HG02970 (cell line): ENCODE measurements around the gene MTCL1.

Experiments
- ATAC-seq: cut with Tn5 transposase; IDR thresholded peaks from one replicate; pipeline ENCODE4 v1.9.1; 2021; ENCODE audit warnings: mild to moderate bottlenecking, moderate library complexity, moderate number of reproducible peaks; ENCODE audit not compliant: unreplicated experiment, low FRiP score

The MTCL1 gene

GRCh38 chr18:8709248-8710059 lies 4.1 kb downstream of the MTCL1 start:
- no peak for ATAC-seq

- ATAC-seq: no peak
Observed at GRCh38 chr18:8711736-8712135, 6.4 kb downstream of the MTCL1 start.

- no peak for ATAC-seq
Observed at GRCh38 chr18:8713691-8714090, 8.3 kb downstream of the MTCL1 start.

GRCh38 chr18:8715599-8715998 lies 10.2 kb downstream of the MTCL1 start:
- ATAC-seq: no peak

GRCh38 chr18:8717011-8717770 lies 11.8 kb downstream of the MTCL1 start:
- no peak for ATAC-seq

GRCh38 chr18:8718401-8718913 lies 13.1 kb downstream of the MTCL1 start:
- no peak for ATAC-seq

- no peak for ATAC-seq
Observed at GRCh38 chr18:8719192-8719591, 13.8 kb downstream of the MTCL1 start.

- no peak for ATAC-seq
Observed at GRCh38 chr18:8720141-8720540, 14.8 kb downstream of the MTCL1 start.

- ATAC-seq: no peak
Observed at GRCh38 chr18:8721094-8721669, 15.8 kb downstream of the MTCL1 start.

GRCh38 chr18:8721716-8722115 lies 16.4 kb downstream of the MTCL1 start:
- no peak for ATAC-seq

- no peak for ATAC-seq
Observed at GRCh38 chr18:8722946-8723820, 17.8 kb downstream of the MTCL1 start.

GRCh38 chr18:8724452-8724851 lies 19.1 kb downstream of the MTCL1 start:
- ATAC-seq: no peak

- ATAC-seq: no peak
Observed at GRCh38 chr18:8726281-8726680, 20.9 kb downstream of the MTCL1 start.

GRCh38 chr18:8726963-8727705 lies 21.8 kb downstream of the MTCL1 start:
- no peak for ATAC-seq

- no peak for ATAC-seq
Observed at GRCh38 chr18:8730080-8730827, 24.9 kb downstream of the MTCL1 start.

GRCh38 chr18:8732442-8733360 lies 27.3 kb downstream of the MTCL1 start:
- ATAC-seq: no peak

- ATAC-seq: no peak
Observed at GRCh38 chr18:8734496-8734895, 29.1 kb downstream of the MTCL1 start.

GRCh38 chr18:8735274-8735673 lies 29.9 kb downstream of the MTCL1 start:
- no peak for ATAC-seq
